GM23338 (cell line): ENCODE data around the gene EPHB1. TPM values are rescaled to one million over a fixed set of nuclear protein-coding genes. Genes with fewer than 3 reads are reported as not detected.

Experiments
- ATAC-seq: fragments of 200-7000 bp; cut with Tn5 transposase; 3 replicates; pipeline ENCODE4 v1.9.1; 2020
- DNase-seq: peaks from one replicate; pipeline ENCODE4 v3.0.0-alpha.2; 2015; ENCODE audit warnings: low spot score
- H2AFZ ChIP-seq: fragments of 200-600 bp; sonication (generic); 2 replicates; pipeline ENCODE4 v1.8.0; 2016; ENCODE audit warnings: antibody characterized with exemption, mild to moderate bottlenecking, moderate library complexity
- H3F3A ChIP-seq: fragments of 200-600 bp; sonication (generic); replicated peaks from 2 replicates; pipeline ENCODE4 v1.8.0; 2017; ENCODE audit warnings: antibody characterized with exemption, mixed run types, low read depth
- H3K27ac ChIP-seq: fragments of 200-600 bp; sonication (generic); 2 replicates; pipeline ENCODE4 v1.6.1; 2016; ENCODE audit warnings: low read depth
- H3K27me3 ChIP-seq: fragments of 200-600 bp; sonication (generic); 2 replicates; pipeline ENCODE4 v1.8.0; 2016; ENCODE audit warnings: mild to moderate bottlenecking, mixed run types, moderate library complexity; ENCODE audit not compliant: insufficient read depth
- H3K36me3 ChIP-seq: fragments of 200-600 bp; sonication (generic); 2 replicates; pipeline ENCODE4 v1.8.0; 2016; ENCODE audit warnings: mild to moderate bottlenecking; ENCODE audit not compliant: insufficient read depth
- H3K4me1 ChIP-seq: fragments of 200-600 bp; sonication (generic); 2 replicates; pipeline ENCODE4 v1.8.0; 2016; ENCODE audit warnings: mild to moderate bottlenecking, moderate library complexity; ENCODE audit not compliant: insufficient read depth
- H3K4me2 ChIP-seq: fragments of 200-600 bp; sonication (generic); 2 replicates; pipeline ENCODE4 v1.7.1; 2017; ENCODE audit warnings: mixed run types
- H3K4me3 ChIP-seq: fragments of 200-600 bp; sonication (generic); 2 replicates; pipeline ENCODE4 v1.6.1; 2016; ENCODE audit warnings: mixed run types
- H3K79me2 ChIP-seq: fragments of 200-600 bp; sonication (generic); replicated peaks from 2 replicates; pipeline ENCODE4 v1.8.0; 2017; ENCODE audit warnings: mild to moderate bottlenecking; ENCODE audit not compliant: insufficient read depth
- H3K9me2 ChIP-seq: fragments of 200-600 bp; sonication (generic); 2 replicates; pipeline ENCODE4 v1.8.0; 2017; ENCODE audit not compliant: insufficient read depth
- H4K20me1 ChIP-seq: fragments of 200-600 bp; sonication (generic); replicated peaks from 2 replicates; pipeline ENCODE4 v1.8.0; 2017; ENCODE audit warnings: mild to moderate bottlenecking; ENCODE audit not compliant: insufficient read depth
- H3K27ac Mint-ChIP-seq: 2 replicates; pipeline ENCODE4 v1.8.0; 2020; ENCODE audit warnings: inconsistent platforms, mild to moderate bottlenecking, moderate library complexity, mixed read lengths
- H3K27me3 Mint-ChIP-seq: 3 replicates; pipeline ENCODE4 v1.8.0; 2022; ENCODE audit warnings: low read depth, mild to moderate bottlenecking, moderate library complexity, mixed read lengths, inconsistent platforms; ENCODE audit not compliant: insufficient read depth, poor library complexity
- H3K36me3 Mint-ChIP-seq: 3 replicates; pipeline ENCODE4 v1.8.0; 2021; ENCODE audit warnings: low read depth, mild to moderate bottlenecking, inconsistent platforms, moderate library complexity, mixed read lengths
- H3K4me1 Mint-ChIP-seq: 3 replicates; pipeline ENCODE4 v1.8.0; 2020; ENCODE audit warnings: mild to moderate bottlenecking, inconsistent platforms, mixed read lengths
- H3K4me3 Mint-ChIP-seq: 3 replicates; pipeline ENCODE4 v1.8.0; 2021; ENCODE audit warnings: moderate library complexity, mild to moderate bottlenecking, inconsistent platforms, mixed read lengths
- H3K9me3 Mint-ChIP-seq: 3 replicates; pipeline ENCODE4 v1.8.0; 2020; ENCODE audit warnings: moderate library complexity, mild to moderate bottlenecking, inconsistent platforms, mixed read lengths
- CREB1 ChIP-seq: fragments of 250-450 bp; sonication (Bioruptor Pico); IDR thresholded peaks from 2 replicates; pipeline ENCODE4 v1.5.0; 2020; ENCODE audit warnings: low read depth, mild to moderate bottlenecking, moderate library complexity
- CTCF ChIP-seq, 2 experiments: fragments of 200-600 bp in 1 of 2; sonication (generic) in 1 of 2; conservative IDR thresholded peaks; 2 replicates each; pipeline versions ENCODE4 v1.5.1 to v1.6.1; 2016 to 2017; ENCODE audit warnings: antibody characterized with exemption in 2 of 2, low read depth in 2 of 2, mild to moderate bottlenecking in 2 of 2, moderate library complexity in 1 of 2
- EZH2 ChIP-seq: fragments of 200-600 bp; sonication (generic); IDR thresholded peaks from one replicate; pipeline ENCODE4 v1.8.0; 2017; ENCODE audit warnings: antibody characterized with exemption, mild to moderate bottlenecking, low read depth; ENCODE audit not compliant: unreplicated experiment
- EZH2phosphoT487 ChIP-seq: fragments of 200-600 bp; sonication (generic); IDR thresholded peaks from one replicate; pipeline ENCODE4 v1.8.1; 2018; ENCODE audit warnings: antibody characterized with exemption; ENCODE audit not compliant: unreplicated experiment
- JUNB ChIP-seq: IDR thresholded peaks from one replicate; pipeline ENCODE4 v1.6.1; 2016; ENCODE audit warnings: antibody characterized with exemption; ENCODE audit not compliant: unreplicated experiment
- NANOG ChIP-seq: IDR thresholded peaks from 2 replicates; pipeline ENCODE4 v1.6.1; 2016; ENCODE audit warnings: antibody characterized with exemption, borderline replicate concordance
- POLR2AphosphoS5 ChIP-seq: IDR thresholded peaks from 2 replicates; pipeline ENCODE4 v1.6.1; 2016; ENCODE audit warnings: antibody characterized with exemption, low read depth
- REST ChIP-seq: IDR thresholded peaks from one replicate; pipeline ENCODE4 v1.6.1; 2018; ENCODE audit warnings: antibody characterized with exemption; ENCODE audit not compliant: unreplicated experiment
- ZNF114 ChIP-seq: fragments of 250-450 bp; sonication (Bioruptor Pico); IDR thresholded peaks from 2 replicates; pipeline ENCODE4 v1.5.0; 2020; ENCODE audit warnings: mild to moderate bottlenecking, moderate library complexity
- ZNF331 ChIP-seq: fragments of 250-450 bp; sonication (Bioruptor Pico); IDR thresholded peaks from 2 replicates; pipeline ENCODE4 v1.5.0; 2020; ENCODE audit warnings: low read depth, mild to moderate bottlenecking, moderate library complexity
- ZNF462 ChIP-seq: fragments of 250-450 bp; sonication (Bioruptor Pico); IDR thresholded peaks from 2 replicates; pipeline ENCODE4 v1.5.0; 2020; ENCODE audit warnings: mild to moderate bottlenecking, moderate library complexity
- polyA plus RNA-seq: library from polyadenylated mRNA; unstranded; fragments of >200 nt; fragmentation: Nextera tagmentation; extraction: Ambion mirVana; gene quantifications from 2 replicates; pipeline ENCODE4 v1.2.1, GENCODE V29; 2016
- total RNA-seq: library from RNA; depleted of rRNA; stranded (reverse); fragments of >200 nt; shearing (Covaris generic); gene quantifications from 2 replicates; pipeline ENCODE4 v1.2.3, GENCODE V29; 2014

EPHB1 gene
- total and polyA plus RNA-seq, 2 experiments from 2014 or later = 2.7 to 5.2 TPM

GRCh38 chr3:134988666-134989065, 193.6 kb downstream of the EPHB1 start:
- Histone ChIP-seq H2AFZ (no peak overlapping the region), H3K4me2 (no peak overlapping the region), H3K4me3 (no peak overlapping the region), H3K79me2 (no peaks in the 10 kb centered on the region), H3K27ac (no peak overlapping the region), H3K36me3 (no peaks in the 10 kb centered on the region), H3K9me2 (no peaks in the 10 kb centered on the region), H3F3A (no peaks in the 10 kb centered on the region), H3K4me1 (peaks cover 14% of the 10 kb centered on the region), H4K20me1 (no peaks in the 10 kb centered on the region), H3K27me3 (no peaks in the 10 kb centered on the region)
- Mint-ChIP-seq H3K27me3 (peaks cover 5% of the 10 kb centered on the region), H3K36me3 (no peaks in the 10 kb centered on the region; the same call in 2 of the 3 replicates), H3K4me1 (peaks cover 24% of the 10 kb centered on the region), H3K27ac (no peak overlapping the region), H3K4me3 (no peak overlapping the region), H3K9me3 (no peaks in the 10 kb centered on the region)
- no peak for ATAC-seq
- no peak for TF ChIP-seq POLR2AphosphoS5
- no peak for TF ChIP-seq CREB1
- no peak for TF ChIP-seq ZNF331 (CRISPR knock-in tag)
- no peak for TF ChIP-seq ZNF462
- TF ChIP-seq JUNB = no peak
- no peak for TF ChIP-seq NANOG
- no peak for TF ChIP-seq CTCF (conservative IDR thresholded peaks at IDR 0.05; ENCODE audit: low read depth in 2 of 2)
- TF ChIP-seq REST = no peak
- no peak for TF ChIP-seq EZH2phosphoT487
- TF ChIP-seq EZH2 = no peak
- TF ChIP-seq ZNF114 (CRISPR knock-in tag) = no peak
- DNase-seq = no peak
